Measurements from ENCODE around the gene CCR4. TPM values are rescaled to one million over a fixed set of nuclear protein-coding genes. Genes with fewer than 3 reads are reported as not detected.
"Not testable (repeated sequence)": the region's sequence is repeated elsewhere in the genome, so short reads cannot be mapped to it uniquely, and the experiment has no call there.

The CCR4 gene
- total RNA-seq, 5 donors from 2014 or later (not counting 1 experiment from before 2014, with no cell fraction given), result 37.4 to 85.4 (median 74.8) TPM

GRCh38 chr3:32913790-32914446 lies 37.5 kb upstream of the CCR4 start:
- no peaks in the 10 kb centered on the region for H3K4me1 ChIP-seq (ENCODE audit: control insufficient read depth in 1 of 2, extremely low read depth in 1 of 2, insufficient read depth in 2 of 2, low read length in 2 of 2)
- DNase-seq (no peak), ATAC-seq (replicated peaks in 1 of 4) (no peak)
- H3K4me3 Mint-ChIP-seq, result no peak overlapping the region
- no peaks in the 10 kb centered on the region for H3K9me3 ChIP-seq
- H3K36me3 ChIP-seq (ENCODE audit: control insufficient read depth in 2 of 2, extremely low read depth in 1 of 2, insufficient read depth in 1 of 2, low read length in 1 of 2), result no peaks in the 10 kb centered on the region
- WGBS (ENCODE audit: insufficient coverage), result 63% methylated on average over 3 of the region's 7 CpGs
- ChIA-PET POLR2A (interaction anchor here in 1 of 2 donors (0.6 kb wide), 1 partner anchor 148 kb away, joined by 3 read pairs; no protein-coding TSS in a partner anchor), CTCF (interaction anchor here in 1 of 2 donors (0.6 kb wide), 1 partner anchor 12 kb away, joined by 8 read pairs; no protein-coding TSS in a partner anchor)
- H3K27ac ChIP-seq (ENCODE audit: low read length), result no peak overlapping the region
- H3K4me3 ChIP-seq (ENCODE audit: control insufficient read depth in 1 of 2, extremely low read depth in 1 of 2, low read length in 1 of 2), result no peak overlapping the region
- H3K9me3 Mint-ChIP-seq, result peaks cover 0 to 12% (median 10%) of the 10 kb centered on the region in 3 donors
- no peaks in the 10 kb centered on the region for H3K27me3 Mint-ChIP-seq
- peaks cover 7% of the 10 kb centered on the region for H3K36me3 Mint-ChIP-seq
- H3K27me3 ChIP-seq (replicated peaks in 1 of 2; ENCODE audit: control insufficient read depth in 2 of 2, extremely low read depth in 1 of 2, insufficient read depth in 2 of 2, low read length in 1 of 2), result no peaks in the 10 kb centered on the region
- H3K4me1 Mint-ChIP-seq, result peaks cover 0 to 9% (median 8%) of the 10 kb centered on the region in 3 donors
- H3K27ac Mint-ChIP-seq, result no peak overlapping the region

GRCh38 chr3:32919920-32920319 lies 31.5 kb upstream of the CCR4 start:
- Histone ChIP-seq H3K36me3 (ENCODE audit: control insufficient read depth in 2 of 2, extremely low read depth in 1 of 2, insufficient read depth in 1 of 2, low read length in 1 of 2) (no peaks in the 10 kb centered on the region), H3K9me3 (no peaks in the 10 kb centered on the region), H3K27ac (ENCODE audit: low read length) (no peak overlapping the region), H3K4me3 (ENCODE audit: control insufficient read depth in 1 of 2, extremely low read depth in 1 of 2, low read length in 1 of 2) (no peak overlapping the region), H3K27me3 (replicated peaks in 1 of 2; ENCODE audit: control insufficient read depth in 2 of 2, extremely low read depth in 1 of 2, insufficient read depth in 2 of 2, low read length in 1 of 2) (peaks cover 0 to 3% of the 10 kb centered on the region in 2 experiments), H3K4me1 (ENCODE audit: control insufficient read depth in 1 of 2, extremely low read depth in 1 of 2, insufficient read depth in 2 of 2, low read length in 2 of 2) (no peaks in the 10 kb centered on the region)
- ATAC-seq (replicated peaks in 1 of 4) (no peak), DNase-seq (no peak)
- H3K9me3 Mint-ChIP-seq, result peaks cover 0 to 12% (median 10%) of the 10 kb centered on the region in 3 donors
- peaks cover 1 to 4% of the 10 kb centered on the region in 2 donors for H3K27me3 Mint-ChIP-seq
- H3K4me1 Mint-ChIP-seq, result no peaks in the 10 kb centered on the region
- ChIA-PET CTCF (no interaction called here), POLR2A (no interaction called here)
- H3K27ac Mint-ChIP-seq, result no peak overlapping the region
- peaks cover 7% of the 10 kb centered on the region for H3K36me3 Mint-ChIP-seq
- WGBS (ENCODE audit: insufficient coverage), result no CpG with 5 or more reads among the region's 2 CpGs
- H3K4me3 Mint-ChIP-seq, result no peak overlapping the region

- H3K36me3 Mint-ChIP-seq, result peaks cover 2% of the 10 kb centered on the region
- H3K36me3 ChIP-seq (ENCODE audit: control insufficient read depth in 2 of 2, extremely low read depth in 1 of 2, insufficient read depth in 1 of 2, low read length in 1 of 2), result no peaks in the 10 kb centered on the region
- 78% methylated on average over 7 of the region's 7 CpGs for WGBS (ENCODE audit: insufficient coverage)
- H3K4me3 ChIP-seq (ENCODE audit: control insufficient read depth in 1 of 2, extremely low read depth in 1 of 2, low read length in 1 of 2), result no peak overlapping the region
- ATAC-seq (replicated peaks in 1 of 4) (no peak), DNase-seq (no peak)
- ChIA-PET POLR2A (interaction anchor here in 1 of 2 donors (0.6 kb wide), 1 partner anchor 13 kb away, joined by 7 read pairs; no protein-coding TSS in a partner anchor), CTCF (no interaction called here)
- H3K27ac Mint-ChIP-seq, result no peak overlapping the region
- no peaks in the 10 kb centered on the region for H3K4me1 Mint-ChIP-seq
- H3K4me3 Mint-ChIP-seq, result no peak overlapping the region
- H3K27me3 ChIP-seq (replicated peaks in 1 of 2; ENCODE audit: control insufficient read depth in 2 of 2, extremely low read depth in 1 of 2, insufficient read depth in 2 of 2, low read length in 1 of 2), result peaks cover 0 to 3% of the 10 kb centered on the region in 2 experiments
- H3K4me1 ChIP-seq (ENCODE audit: control insufficient read depth in 1 of 2, extremely low read depth in 1 of 2, insufficient read depth in 2 of 2, low read length in 2 of 2), result no peaks in the 10 kb centered on the region
- H3K9me3 ChIP-seq, result no peaks in the 10 kb centered on the region
- peaks cover 1 to 4% of the 10 kb centered on the region in 2 donors for H3K27me3 Mint-ChIP-seq
- peaks cover 0 to 7% (median 4%) of the 10 kb centered on the region in 3 donors for H3K9me3 Mint-ChIP-seq
- H3K27ac ChIP-seq (ENCODE audit: low read length), result no peak overlapping the region
These were observed 29.4 kb upstream of the CCR4 start for GRCh38 chr3:32922078-32922477.

GRCh38 chr3:32930161-32930560 lies 21.3 kb upstream of the CCR4 start:
- no peaks in the 10 kb centered on the region for H3K36me3 Mint-ChIP-seq
- CTCF ChIA-PET, result no interaction called here
- 100% methylated on average over 2 of the region's 3 CpGs for WGBS (ENCODE audit: insufficient coverage)

GRCh38 chr3:32931273-32931672 lies 20.2 kb upstream of the CCR4 start:
- H3K4me1 ChIP-seq (ENCODE audit: control insufficient read depth in 1 of 2, extremely low read depth in 1 of 2, insufficient read depth in 2 of 2, low read length in 2 of 2); H3K36me3 Mint-ChIP-seq; POLR2A ChIA-PET; H3K36me3 ChIP-seq (ENCODE audit: control insufficient read depth in 2 of 2, extremely low read depth in 1 of 2, insufficient read depth in 1 of 2, low read length in 1 of 2); H3K4me3 ChIP-seq (ENCODE audit: control insufficient read depth in 1 of 2, extremely low read depth in 1 of 2, low read length in 1 of 2); H3K9me3 Mint-ChIP-seq; DNase-seq; H3K27ac ChIP-seq (ENCODE audit: low read length); H3K9me3 ChIP-seq; ATAC-seq (replicated peaks in 1 of 4); H3K27me3 ChIP-seq (replicated peaks in 1 of 2; ENCODE audit: control insufficient read depth in 2 of 2, extremely low read depth in 1 of 2, insufficient read depth in 2 of 2, low read length in 1 of 2); H3K4me1 Mint-ChIP-seq; H3K4me3 Mint-ChIP-seq; H3K27ac Mint-ChIP-seq: not testable (repeated sequence)
- WGBS (ENCODE audit: insufficient coverage), result 57% methylated on average over 1 of the region's 2 CpGs
- H3K27me3 Mint-ChIP-seq, result peaks cover 9 to 14% of the 10 kb centered on the region in 2 donors
- CTCF ChIA-PET, result interaction anchor here in 1 of 2 donors (1.0 kb wide), 1 partner anchor 143 kb away, joined by 3 read pairs; no protein-coding TSS in a partner anchor

More at GRCh38 chr3:32930161-32930560, 21.3 kb upstream of the CCR4 start:
- POLR2A ChIA-PET, result no interaction called here
- peaks cover 0 to 6% of the 10 kb centered on the region in 2 experiments for H3K27me3 ChIP-seq (replicated peaks in 1 of 2; ENCODE audit: control insufficient read depth in 2 of 2, extremely low read depth in 1 of 2, insufficient read depth in 2 of 2, low read length in 1 of 2)
- no peaks in the 10 kb centered on the region for H3K36me3 ChIP-seq (ENCODE audit: control insufficient read depth in 2 of 2, extremely low read depth in 1 of 2, insufficient read depth in 1 of 2, low read length in 1 of 2)
- no peaks in the 10 kb centered on the region for H3K9me3 ChIP-seq
- no peak for ATAC-seq (replicated peaks in 1 of 4)
- H3K4me1 ChIP-seq (ENCODE audit: control insufficient read depth in 1 of 2, extremely low read depth in 1 of 2, insufficient read depth in 2 of 2, low read length in 2 of 2), result no peaks in the 10 kb centered on the region
- H3K4me3 Mint-ChIP-seq, result no peak overlapping the region
- no peak overlapping the region for H3K27ac ChIP-seq (ENCODE audit: low read length)
- no peak for DNase-seq
- H3K9me3 Mint-ChIP-seq, result no peaks in the 10 kb centered on the region
- H3K27ac Mint-ChIP-seq, result no peak overlapping the region
- H3K4me1 Mint-ChIP-seq, result no peaks in the 10 kb centered on the region
- no peak overlapping the region for H3K4me3 ChIP-seq (ENCODE audit: control insufficient read depth in 1 of 2, extremely low read depth in 1 of 2, low read length in 1 of 2)
- peaks cover 9 to 14% of the 10 kb centered on the region in 2 donors for H3K27me3 Mint-ChIP-seq

- no peak overlapping the region for H3K4me3 Mint-ChIP-seq
- H3K9me3 Mint-ChIP-seq, result no peaks in the 10 kb centered on the region
- no peaks in the 10 kb centered on the region for H3K4me1 Mint-ChIP-seq
- DNase-seq (peak in 3 of 35 experiments; percentile 7 to 49 (median 22)), ATAC-seq (replicated peaks in 1 of 4) (no peak)
- H3K27ac Mint-ChIP-seq, result no peak overlapping the region
- ChIA-PET CTCF (interaction anchor here (0.6 to 1.2 kb wide), 5 partner anchors 28 to 748 kb away, joined by 3 to 4 read pairs (median 3); no protein-coding TSS in a partner anchor), POLR2A (no interaction called here)
- Histone ChIP-seq H3K9me3 (no peaks in the 10 kb centered on the region), H3K36me3 (ENCODE audit: control insufficient read depth in 2 of 2, extremely low read depth in 1 of 2, insufficient read depth in 1 of 2, low read length in 1 of 2) (no peaks in the 10 kb centered on the region), H3K4me3 (ENCODE audit: control insufficient read depth in 1 of 2, extremely low read depth in 1 of 2, low read length in 1 of 2) (no peak overlapping the region), H3K27ac (ENCODE audit: low read length) (no peak overlapping the region), H3K4me1 (ENCODE audit: control insufficient read depth in 1 of 2, extremely low read depth in 1 of 2, insufficient read depth in 2 of 2, low read length in 2 of 2) (no peaks in the 10 kb centered on the region), H3K27me3 (replicated peaks in 1 of 2; ENCODE audit: control insufficient read depth in 2 of 2, extremely low read depth in 1 of 2, insufficient read depth in 2 of 2, low read length in 1 of 2) (peaks cover 0 to 9% of the 10 kb centered on the region in 2 experiments)
- H3K27me3 Mint-ChIP-seq, result peaks cover 0 to 10% of the 10 kb centered on the region in 2 donors
- H3K36me3 Mint-ChIP-seq, result no peaks in the 10 kb centered on the region
- WGBS (ENCODE audit: insufficient coverage), result 80% methylated on average over 2 of the region's 5 CpGs
These were observed 17.2 kb upstream of the CCR4 start for GRCh38 chr3:32934150-32934742.

Measured in T-cell (primary cell).